ENCODE measurements around the gene KLHDC7B.
A peak's percentile ranks its signal among the peaks of the same experiment; 100 is the strongest.
"Not testable (repeated sequence)": the region's sequence is repeated elsewhere in the genome, so short reads cannot be mapped to it uniquely, and the experiment has no call there.

Gene KLHDC7B

DNA sequence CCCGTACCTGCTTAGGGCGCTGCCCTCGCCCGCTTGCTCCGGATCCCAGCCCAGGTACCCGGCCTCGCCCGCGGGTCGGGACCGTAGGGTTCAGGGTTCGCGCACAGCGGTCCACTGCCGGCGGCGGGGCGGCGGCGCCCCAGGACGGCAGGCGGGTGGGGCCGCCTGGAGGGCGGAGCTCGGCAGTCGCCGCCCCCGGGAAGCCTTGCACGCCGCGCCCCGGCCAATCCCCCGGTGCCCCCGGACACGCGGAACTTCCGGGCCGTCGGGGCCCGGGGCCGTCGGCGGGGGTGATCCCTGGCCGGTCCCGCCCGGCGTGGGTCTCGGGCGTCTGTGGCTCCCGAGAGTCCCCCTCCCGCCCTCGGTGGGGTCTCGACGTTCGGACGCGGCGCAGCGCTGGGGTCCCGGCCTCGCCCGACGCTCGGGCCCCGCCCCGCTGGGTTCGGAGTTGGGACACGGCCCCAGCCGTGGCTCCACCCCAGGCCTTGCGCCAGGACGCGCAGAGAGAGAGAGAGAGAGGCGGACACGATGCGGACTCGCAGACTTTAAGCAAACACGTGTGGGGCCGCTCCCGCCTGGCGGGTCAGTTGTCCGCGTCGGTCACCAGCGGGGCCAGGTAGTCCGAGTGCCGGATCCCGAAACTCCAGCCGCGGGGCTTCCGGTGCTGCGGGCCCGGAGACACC, 15.7 kb upstream of the KLHDC7B start, which contains the start of gene TYMP:
Gene TYMP, minus strand, starts transcription at position 116 of the 683 bp plus-strand sequence. CDS start 303 bp downstream, outside the sequence.
- Mint-ChIP-seq H3K36me3 (peaks cover 29 to 33% of the 10 kb centered on the region in 2 donors), H3K27ac (peak within 1 kb of the TSS; percentile 100), H3K27me3 (no peaks in the 10 kb centered on the region), H3K4me3 (peak within 1 kb of the TSS; percentile 93 to 99), H3K9me3 (no peaks in the 10 kb centered on the region), H3K4me1 (peaks cover 45 to 67% of the 10 kb centered on the region in 2 donors)
- DNase-seq (peak; percentile 80), ATAC-seq (replicated peaks) (peak; percentile 33 to 35)

DNA sequence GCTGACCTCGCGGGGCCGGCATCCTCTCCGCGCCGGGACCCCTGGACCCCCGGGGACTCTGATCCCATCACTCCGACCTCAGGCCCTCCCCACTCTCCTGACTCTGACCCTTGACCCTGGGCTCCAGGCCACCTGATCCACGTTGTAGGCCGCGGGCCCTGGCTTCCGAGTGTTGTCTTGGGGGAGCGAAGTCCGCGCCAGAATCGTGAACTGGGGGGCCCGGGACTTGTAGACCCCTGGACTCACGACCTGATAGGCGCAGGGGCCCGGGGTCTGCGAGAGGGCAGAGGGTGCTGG, 15.2 kb upstream of the KLHDC7B start:
- no peaks in the 10 kb centered on the region for H3K9me3 Mint-ChIP-seq
- peak overlapping the region; percentile 93 to 99 for H3K4me3 Mint-ChIP-seq
- H3K4me1 Mint-ChIP-seq = peaks cover 45 to 62% of the 10 kb centered on the region in 2 donors
- peaks cover 29% of the 10 kb centered on the region in 2 donors for H3K36me3 Mint-ChIP-seq
- H3K27ac Mint-ChIP-seq = peak overlapping the region; percentile 100
- ATAC-seq (replicated peaks) = peak; percentile 2 to 7
- no peaks in the 10 kb centered on the region for H3K27me3 Mint-ChIP-seq
- no peak for DNase-seq

DNA sequence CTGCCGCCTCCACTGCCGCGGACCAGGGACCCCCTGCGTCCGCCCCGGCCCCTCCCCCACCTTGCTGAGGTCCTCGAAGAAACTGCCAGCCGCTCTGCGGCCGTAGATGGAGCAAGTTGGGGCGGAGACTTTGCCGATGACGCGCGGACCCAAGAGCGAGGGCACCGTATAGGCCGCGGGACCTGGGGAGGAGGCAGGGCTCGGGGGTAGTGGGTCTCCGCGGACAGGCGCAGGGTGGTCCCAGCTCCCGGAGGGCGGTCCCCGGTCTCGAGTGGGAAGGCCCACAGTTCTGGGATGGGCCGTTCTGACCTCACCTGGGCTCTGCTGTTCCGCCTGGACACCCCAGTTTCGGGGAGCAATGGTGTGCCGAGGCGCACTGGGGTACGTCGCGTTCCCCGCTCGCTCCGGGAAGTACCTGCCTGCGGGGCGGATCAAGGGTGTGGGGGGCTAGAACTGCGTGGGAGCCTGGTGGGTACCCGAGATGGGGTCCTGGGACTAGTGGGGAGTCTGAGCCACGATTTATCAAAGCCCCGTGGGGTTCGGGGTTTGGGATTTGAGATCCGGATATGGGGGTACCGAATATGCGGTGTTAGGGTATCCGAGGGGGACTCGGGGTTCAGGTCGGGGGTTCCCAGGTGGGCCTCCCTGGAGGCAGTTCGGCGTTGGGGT, 14.7 kb upstream of the KLHDC7B start:
- no peaks in the 10 kb centered on the region for H3K9me3 Mint-ChIP-seq
- H3K27me3 Mint-ChIP-seq = no peaks in the 10 kb centered on the region
- H3K36me3 Mint-ChIP-seq = peaks cover 29% of the 10 kb centered on the region in 2 donors
- H3K4me3 Mint-ChIP-seq = peak overlapping the region; percentile 93 to 99
- DNase-seq (peak; percentile 85), ATAC-seq (replicated peaks) (peak; percentile 55)
- peak overlapping the region; percentile 100 for H3K27ac Mint-ChIP-seq
- peaks cover 45 to 60% of the 10 kb centered on the region in 2 donors for H3K4me1 Mint-ChIP-seq

DNA sequence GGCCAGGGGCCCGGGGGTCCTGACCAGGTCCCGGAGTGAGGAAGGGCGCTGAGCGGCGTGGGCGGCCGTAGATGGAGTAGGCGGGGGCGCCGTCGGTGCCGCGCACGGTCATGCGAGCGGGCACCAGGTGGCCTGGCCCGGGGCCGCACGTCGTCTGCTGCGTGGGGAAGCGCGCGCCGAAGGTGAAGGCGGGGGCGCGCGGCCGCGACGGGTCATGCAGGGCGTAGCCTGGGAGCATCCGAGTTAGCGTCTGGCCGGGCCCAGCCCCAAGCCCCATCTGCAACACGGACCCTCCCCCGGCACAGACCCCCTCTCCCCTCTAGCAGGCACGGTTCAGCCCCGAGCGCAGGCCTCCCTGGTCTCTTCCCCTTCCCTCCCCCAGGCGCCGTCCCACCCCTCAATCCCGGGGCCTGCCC, 14.1 kb upstream of the KLHDC7B start:
- Mint-ChIP-seq H3K27ac (peak overlapping the region; percentile 100), H3K27me3 (no peaks in the 10 kb centered on the region), H3K4me3 (peak overlapping the region; percentile 93 to 99), H3K9me3 (no peaks in the 10 kb centered on the region), H3K36me3 (peaks cover 29% of the 10 kb centered on the region in 2 donors), H3K4me1 (peaks cover 45 to 59% of the 10 kb centered on the region in 2 donors)
- ATAC-seq (replicated peaks) (peak; percentile 55 to 56), DNase-seq (peak; percentile 79)

DNA sequence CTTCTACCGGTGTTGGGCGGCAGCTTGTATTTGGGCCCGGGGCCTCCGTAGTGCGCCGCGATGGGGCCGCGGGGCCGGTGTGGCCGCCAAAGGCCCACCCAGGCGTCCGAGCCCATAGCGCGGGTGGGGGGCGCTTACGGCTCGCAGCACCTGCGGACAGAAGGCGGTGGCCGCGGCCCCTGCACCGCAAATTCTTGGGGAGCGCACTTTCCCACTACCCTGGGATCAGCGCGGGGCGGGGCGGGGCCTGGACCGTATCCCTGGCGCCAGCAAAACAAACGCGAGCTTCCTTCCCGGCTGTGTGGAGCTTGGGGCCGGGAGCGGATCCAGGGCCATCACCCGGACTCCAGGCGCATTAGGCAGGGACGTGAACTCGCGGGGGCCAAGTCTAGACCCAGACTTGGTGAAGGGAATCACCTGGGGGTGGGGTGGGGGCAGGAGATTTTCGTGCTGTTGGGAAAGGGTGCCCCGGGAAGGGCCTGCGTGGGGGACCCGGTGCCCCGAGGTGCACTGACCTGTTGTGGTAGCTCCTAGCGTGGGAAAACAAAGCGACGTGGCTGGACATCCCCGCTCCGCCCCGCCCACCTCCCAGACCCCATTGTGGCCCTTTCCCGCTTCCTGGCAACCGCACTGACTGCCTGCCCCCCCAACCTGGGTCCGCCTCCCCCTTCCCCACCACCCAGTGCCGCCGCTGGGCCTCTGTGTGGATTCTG, 13.6 kb upstream of the KLHDC7B start:
- Mint-ChIP-seq H3K36me3 (peaks cover 24% of the 10 kb centered on the region in 2 donors), H3K4me3 (peak overlapping the region; percentile 93 to 99), H3K27me3 (no peaks in the 10 kb centered on the region), H3K9me3 (no peaks in the 10 kb centered on the region), H3K27ac (peak overlapping the region; percentile 100), H3K4me1 (peaks cover 40 to 57% of the 10 kb centered on the region in 2 donors)
- DNase-seq (no peak), ATAC-seq (replicated peaks) (no peak)

DNA sequence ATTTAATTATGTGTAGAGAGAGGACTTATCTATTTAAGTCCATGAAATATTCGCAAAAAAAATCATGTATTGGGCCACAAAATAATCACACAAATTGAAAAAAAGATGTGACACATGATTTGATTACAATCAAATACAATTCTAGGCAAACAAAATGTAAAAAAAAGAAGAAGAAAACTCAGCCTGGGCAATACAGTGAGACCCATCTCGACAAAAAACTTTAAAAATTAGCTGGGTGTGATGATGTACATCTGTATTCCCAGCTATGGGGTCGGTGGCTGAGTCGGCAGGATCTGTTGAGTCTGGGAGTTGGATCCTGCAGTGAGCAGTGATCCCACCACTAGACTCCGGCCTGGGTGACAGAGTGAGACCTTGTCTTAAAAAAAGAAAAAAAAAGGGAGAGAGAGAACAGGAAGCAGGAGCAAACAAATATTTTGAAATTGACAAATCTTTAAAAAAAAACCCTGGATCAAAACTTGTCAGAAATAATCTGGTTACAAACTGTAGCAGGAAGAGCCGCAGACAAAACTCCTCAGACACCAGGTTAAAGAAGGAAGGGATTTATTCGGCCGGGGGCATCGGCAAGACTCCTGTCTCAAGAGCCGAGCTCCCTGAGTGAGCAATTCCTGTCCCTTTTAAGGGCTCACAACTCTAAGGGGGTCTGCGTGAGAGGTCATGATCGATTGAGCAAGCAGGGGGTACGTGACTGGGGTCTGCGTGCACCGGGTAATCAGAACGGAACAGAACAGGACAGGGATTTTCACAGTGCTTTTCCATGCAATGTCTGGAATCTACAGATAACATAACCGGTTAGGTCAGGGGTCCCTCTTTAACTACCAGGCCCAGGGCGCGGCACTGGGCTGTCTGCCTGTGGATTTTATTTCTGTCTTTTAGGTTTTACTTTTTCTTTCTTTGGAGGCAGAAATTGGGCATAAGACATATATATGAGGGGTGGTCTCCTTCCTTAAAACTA, 12.6 kb upstream of the KLHDC7B start:
- Mint-ChIP-seq H3K27me3 (no peaks in the 10 kb centered on the region), H3K27ac (peak overlapping the region; percentile 92), H3K4me3 (peak overlapping the region; percentile 93 to 99), H3K36me3 (peaks cover 16 to 18% of the 10 kb centered on the region in 2 donors), H3K4me1 (peaks cover 36 to 53% of the 10 kb centered on the region in 2 donors), H3K9me3 (no peaks in the 10 kb centered on the region)
- ATAC-seq (replicated peaks) = no peak
- no peak for DNase-seq

DNA sequence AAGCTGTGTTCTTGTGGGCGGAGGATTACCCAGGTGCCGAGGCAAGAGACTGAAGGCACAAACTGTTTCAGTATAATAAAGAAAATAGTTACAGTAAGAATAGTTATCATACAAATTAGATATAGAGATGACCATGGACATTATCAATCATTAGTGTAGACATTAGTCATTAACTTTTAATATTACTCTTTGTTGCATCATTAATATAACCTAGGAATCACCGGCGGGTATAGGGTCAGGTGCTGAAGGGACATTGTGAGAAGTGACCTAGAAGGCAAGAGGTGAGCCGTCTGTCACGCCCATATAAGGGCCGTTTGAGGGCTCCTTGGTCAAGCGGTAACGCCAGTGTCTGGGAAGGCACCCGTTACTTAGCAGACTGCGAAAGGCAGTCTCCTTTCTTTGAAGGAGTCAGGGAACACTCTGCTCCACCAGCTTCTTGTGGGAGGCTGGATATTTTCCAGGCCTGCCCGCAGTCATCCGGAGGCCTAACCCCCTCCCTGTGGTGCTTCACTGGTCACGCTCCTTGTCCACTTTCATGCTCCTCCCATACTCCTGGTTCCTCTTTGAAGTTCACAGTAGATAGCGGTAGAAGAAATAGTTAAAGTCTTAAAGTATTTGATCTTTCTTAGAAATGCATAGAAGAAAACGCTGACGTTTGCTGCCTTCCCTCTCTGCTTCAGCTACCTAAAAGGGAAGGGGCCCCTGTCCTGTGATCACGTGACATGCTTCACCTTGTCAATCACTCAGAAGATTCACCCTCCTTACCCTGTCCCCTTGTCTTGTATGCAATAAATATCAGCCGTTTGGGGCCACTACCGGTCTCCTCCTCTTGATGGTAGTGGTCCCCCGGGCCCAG, 11.6 kb upstream of the KLHDC7B start:
- not testable (repeated sequence) for DNase-seq; H3K9me3 Mint-ChIP-seq; H3K27me3 Mint-ChIP-seq; H3K36me3 Mint-ChIP-seq; ATAC-seq (replicated peaks)
- Mint-ChIP-seq H3K4me1 (peaks cover 30 to 53% of the 10 kb centered on the region in 2 donors), H3K4me3 (peak overlapping the region; percentile 39 to 46), H3K27ac (peak overlapping the region; percentile 90)

DNA sequence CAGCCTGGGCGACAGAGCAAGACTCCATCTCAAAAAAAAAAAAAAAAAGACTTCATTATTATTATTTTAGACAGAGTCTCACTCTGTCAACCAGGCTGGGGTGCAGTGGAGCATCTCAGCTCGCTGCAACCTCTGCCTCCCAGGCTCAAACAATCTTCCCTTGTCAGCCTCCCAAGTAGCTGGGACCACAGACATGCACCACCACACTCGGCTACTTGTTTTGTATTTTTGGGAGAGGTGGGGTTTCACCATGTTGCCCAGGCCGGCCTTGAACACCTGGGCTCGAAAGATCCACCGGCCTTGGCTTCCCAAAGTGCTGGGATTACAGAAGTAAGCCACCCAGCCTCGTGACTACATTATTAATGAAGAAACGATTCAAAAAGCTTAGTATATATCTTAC, 10.6 kb upstream of the KLHDC7B start:
- H3K4me3 Mint-ChIP-seq = peak overlapping the region in 1 of 2 donors; percentile 41
- DNase-seq (no peak), ATAC-seq (replicated peaks) (no peak)
- no peaks in the 10 kb centered on the region for H3K9me3 Mint-ChIP-seq
- H3K27ac Mint-ChIP-seq = peak overlapping the region; percentile 56
- no peaks in the 10 kb centered on the region for H3K27me3 Mint-ChIP-seq
- H3K36me3 Mint-ChIP-seq = peaks cover 6 to 9% of the 10 kb centered on the region in 2 donors
- peaks cover 36 to 61% of the 10 kb centered on the region in 2 donors for H3K4me1 Mint-ChIP-seq

DNA sequence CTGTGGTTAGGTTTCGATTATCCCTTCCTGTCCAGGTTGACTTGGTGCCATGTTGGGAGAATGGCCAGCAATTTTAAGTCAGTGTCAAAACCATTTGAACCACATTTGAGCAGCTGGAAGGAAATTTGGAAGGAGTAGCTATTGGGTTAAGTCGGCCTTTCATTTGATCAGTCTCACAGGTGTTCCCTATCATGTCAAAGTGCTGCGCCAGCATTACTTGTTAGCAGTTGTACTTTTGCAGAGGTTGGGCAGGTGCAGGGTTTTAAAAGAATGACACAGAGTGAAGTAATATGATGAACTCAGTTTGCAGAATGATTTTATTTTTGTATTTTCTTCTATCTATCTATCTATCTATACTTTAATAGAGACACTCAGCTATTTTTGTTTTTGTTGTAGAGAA, 9.5 kb upstream of the KLHDC7B start:
- no peaks in the 10 kb centered on the region for H3K27me3 Mint-ChIP-seq
- H3K4me1 Mint-ChIP-seq = peaks cover 42 to 68% of the 10 kb centered on the region in 2 donors
- no peak for ATAC-seq (replicated peaks)
- no peak overlapping the region for H3K27ac Mint-ChIP-seq
- no peak overlapping the region for H3K4me3 Mint-ChIP-seq
- no peak for DNase-seq
- peaks cover 2 to 6% of the 10 kb centered on the region in 2 donors for H3K36me3 Mint-ChIP-seq
- H3K9me3 Mint-ChIP-seq = no peaks in the 10 kb centered on the region

DNA sequence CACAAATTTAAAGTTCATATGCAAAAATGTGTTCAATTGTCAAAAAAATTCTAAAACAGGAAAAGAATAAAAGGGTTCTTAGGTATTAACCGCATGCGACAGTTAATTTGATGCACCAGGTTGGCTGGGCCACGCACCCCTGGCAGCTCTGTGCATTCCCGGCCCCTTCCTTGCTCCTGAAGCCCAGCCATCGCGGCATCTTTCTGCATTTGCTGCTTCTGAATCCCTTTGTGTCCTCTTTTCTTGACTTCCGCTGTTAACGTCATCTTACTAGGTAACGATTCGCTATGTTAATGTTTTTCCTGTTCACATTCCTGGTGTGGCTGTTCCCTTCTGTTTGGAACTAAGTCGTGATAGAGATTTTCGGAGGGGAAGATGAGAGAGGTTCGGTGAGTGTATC, 7.9 kb upstream of the KLHDC7B start:
- Mint-ChIP-seq H3K4me1 (peaks cover 44 to 73% of the 10 kb centered on the region in 2 donors), H3K27ac (peak overlapping the region; percentile 91), H3K27me3 (no peaks in the 10 kb centered on the region), H3K4me3 (peak overlapping the region; percentile 27 to 67), H3K36me3 (peaks cover 2 to 9% of the 10 kb centered on the region in 2 donors), H3K9me3 (peaks cover 0 to 4% of the 10 kb centered on the region in 2 donors)
- DNase-seq (no peak), ATAC-seq (replicated peaks) (no peak)

DNA sequence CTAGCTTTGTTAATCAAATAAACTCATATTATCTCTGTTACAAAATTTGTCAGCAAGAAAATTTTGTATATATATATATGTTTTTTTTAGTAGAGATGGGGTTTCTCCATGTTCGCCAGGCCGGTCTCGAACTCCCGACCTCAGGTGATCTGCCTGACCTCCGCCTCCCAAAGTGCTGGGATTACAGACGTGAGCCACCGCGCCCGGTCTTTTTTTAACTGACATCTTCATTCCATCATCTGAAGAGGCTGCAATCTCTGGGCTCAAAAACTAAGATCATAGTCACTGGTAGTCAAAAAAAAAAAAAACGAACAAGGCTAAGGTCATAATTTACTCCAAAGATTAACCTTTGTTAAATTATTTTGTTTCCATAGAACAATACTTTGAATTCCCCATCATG, 5.3 kb upstream of the KLHDC7B start:
- peak overlapping the region; percentile 89 for H3K27ac Mint-ChIP-seq
- DNase-seq = no peak
- ATAC-seq (replicated peaks) = no peak
- H3K27me3 Mint-ChIP-seq = no peaks in the 10 kb centered on the region
- H3K4me1 Mint-ChIP-seq = peaks cover 32 to 72% of the 10 kb centered on the region in 2 donors
- peaks cover 0 to 9% of the 10 kb centered on the region in 2 donors for H3K36me3 Mint-ChIP-seq
- H3K9me3 Mint-ChIP-seq = peaks cover 0 to 4% of the 10 kb centered on the region in 2 donors
- H3K4me3 Mint-ChIP-seq = peak overlapping the region; percentile 53 to 68

DNA sequence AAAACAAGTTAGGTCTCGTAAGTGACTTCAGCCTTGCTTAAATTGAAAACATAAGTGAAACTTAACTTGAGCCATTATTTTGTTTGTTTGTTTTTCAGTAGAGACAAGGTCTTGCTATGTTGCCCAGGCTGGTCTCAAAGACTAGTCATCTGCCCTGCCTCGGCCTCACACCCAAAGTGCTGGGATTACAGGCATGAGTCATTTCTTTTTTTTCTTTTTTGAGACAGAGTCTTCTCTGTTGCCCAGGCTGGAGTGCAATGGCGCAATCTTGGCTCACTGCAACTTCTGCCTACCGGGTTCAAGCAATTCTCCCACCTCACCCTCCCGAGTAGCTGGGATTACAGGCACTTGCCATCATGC, 4.1 kb upstream of the KLHDC7B start:
- H3K4me3 Mint-ChIP-seq = peak overlapping the region; percentile 53 to 68

DNA sequence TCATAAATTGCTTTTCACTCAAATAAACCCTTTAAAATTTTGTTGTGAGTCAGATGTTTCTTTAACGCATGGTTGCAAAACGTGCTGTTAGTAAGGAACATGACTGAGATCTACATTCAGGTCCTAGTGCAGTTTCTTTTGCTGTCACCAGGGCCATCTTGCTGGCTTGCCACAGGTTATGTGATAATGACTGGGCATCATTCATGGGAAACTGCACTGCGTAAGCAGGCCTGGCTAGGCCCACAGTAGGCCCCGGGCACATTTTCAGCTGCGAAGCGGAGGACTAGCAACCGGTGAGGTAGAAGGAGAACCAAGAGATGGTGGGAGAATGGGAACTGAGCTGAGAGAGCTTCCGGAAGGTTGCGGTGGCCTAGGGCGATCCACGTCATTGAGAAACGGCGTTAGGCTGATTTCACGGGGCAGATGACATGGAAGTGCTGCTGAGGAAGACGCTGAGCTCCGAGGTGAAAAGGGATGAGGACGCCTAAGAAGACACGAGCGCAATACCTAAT, 3.2 kb upstream of the KLHDC7B start:
- peak; percentile 63 for DNase-seq
- Mint-ChIP-seq H3K4me3 (peak overlapping the region; percentile 26 to 73), H3K4me1 (peaks cover 35 to 71% of the 10 kb centered on the region in 2 donors), H3K27ac (peak overlapping the region; percentile 92), H3K36me3 (peaks cover 0 to 9% of the 10 kb centered on the region in 2 donors), H3K27me3 (no peaks in the 10 kb centered on the region), H3K9me3 (peaks cover 0 to 4% of the 10 kb centered on the region in 2 donors)
- peak; percentile 27 to 46 for ATAC-seq (replicated peaks)

More for the DNA sequence above, 4.1 kb upstream of the KLHDC7B start:
- Mint-ChIP-seq H3K27ac (peak overlapping the region; percentile 89), H3K4me1 (peaks cover 34 to 72% of the 10 kb centered on the region in 2 donors)
- ATAC-seq (replicated peaks); H3K9me3 Mint-ChIP-seq; H3K27me3 Mint-ChIP-seq; DNase-seq; H3K36me3 Mint-ChIP-seq: not testable (repeated sequence)

Measured in stimulated activated naive B cell treated with anti-CD40 and anti-IgM and Interleukin-4, amounts not matched to agents 10 μg/mL and 1 μg/mL and 100 μg/mL, for 72 hours (primary cell).